Natural killer cell (primary cell): ENCODE measurements around the gene KCNE4. TPM values are rescaled to one million over a fixed set of nuclear protein-coding genes. Genes with fewer than 3 reads are reported as not detected.

ENCODE experiments used
- ATAC-seq, 3 donors: fragments of 150-1000 bp in 2 of 3; fragments of 200-7000 bp in 1 of 3; cut with Tn5 transposase; 1 replicate in 1 of 3; 2 replicates in 2 of 3; pipeline ENCODE4 v1.10.0; 2021; ENCODE audit warnings: mild to moderate bottlenecking in 2 of 3, moderate library complexity in 2 of 3
- DNase-seq, 2 donors: peaks; one replicate each; pipeline versions ENCODE4 v3.0.0 to v3.0.0-alpha.2; 2013 to 2021; ENCODE audit warnings: mixed read lengths in 1 of 2
- H3K27ac ChIP-seq: one replicate; pipeline ENCODE4 v1.5.1; 2013; ENCODE audit warnings: mild to moderate bottlenecking, low read length
- H3K27me3 ChIP-seq: one replicate; pipeline ENCODE4 v1.6.1; 2013; ENCODE audit warnings: low read length; ENCODE audit not compliant: control insufficient read depth, insufficient read depth
- H3K36me3 ChIP-seq: one replicate; pipeline ENCODE4 v1.6.1; 2013; ENCODE audit warnings: low read length; ENCODE audit not compliant: control insufficient read depth, insufficient read depth
- H3K4me1 ChIP-seq: one replicate; pipeline ENCODE4 v1.6.1; 2013; ENCODE audit warnings: low read length; ENCODE audit not compliant: control insufficient read depth, insufficient read depth
- H3K4me3 ChIP-seq: one replicate; pipeline ENCODE4 v1.5.1; 2013; ENCODE audit warnings: low read length
- H3K9me3 ChIP-seq: one replicate; pipeline ENCODE4 v1.6.1; 2013; ENCODE audit warnings: low read length; ENCODE audit not compliant: control insufficient read depth, insufficient read depth
- H3K27ac Mint-ChIP-seq, 2 donors: one replicate each; pipeline ENCODE4 v1.8.0; 2022; ENCODE audit warnings: mild to moderate bottlenecking in 2 of 2, mixed read lengths in 2 of 2, moderate library complexity in 1 of 2
- H3K27me3 Mint-ChIP-seq, 2 donors: one replicate each; pipeline ENCODE4 v1.8.0; 2022; ENCODE audit warnings: low read depth in 2 of 2, mixed read lengths in 2 of 2
- H3K36me3 Mint-ChIP-seq: one replicate; pipeline ENCODE4 v1.8.0; 2022; ENCODE audit warnings: mixed read lengths
- H3K4me1 Mint-ChIP-seq, 2 donors: one replicate each; pipeline ENCODE4 v1.8.0; 2022; ENCODE audit warnings: mixed read lengths in 2 of 2
- H3K4me3 Mint-ChIP-seq: one replicate; pipeline ENCODE4 v1.8.0; 2022; ENCODE audit warnings: mild to moderate bottlenecking, moderate library complexity, mixed read lengths
- H3K9me3 Mint-ChIP-seq, 2 donors: one replicate each; pipeline ENCODE4 v1.8.0; 2022; ENCODE audit warnings: mixed read lengths in 2 of 2
- CTCF ChIP-seq: fragments of 200-600 bp; IDR thresholded peaks from one replicate; pipeline ENCODE4 v1.8.0; 2022; ENCODE audit warnings: antibody characterized with exemption
- WGBS: methylation state at CpG from one replicate; pipeline ENCODE4 v1.1.7; 2013; ENCODE audit warnings: missing lambda C conversion rate; ENCODE audit not compliant: insufficient coverage; 5-methylcytosine and 5-hydroxymethylcytosine counted together
- intact Hi-C: fragments of 100-400 bp; cut with micrococcal nuclease; formaldehyde crosslinking; loops from one replicate; pipeline ENCODE4 v1.14.2; 2022
- total RNA-seq, 4 donors: library from RNA; stranded (reverse); fragments of 120-200 nt in 1 of 4; gene quantifications; one replicate each; pipeline versions ENCODE4 v1.2.3 to v1.2.4, GENCODE V29; 2013 to 2022

Gene KCNE4
- total RNA-seq, 3 donors from 2014 or later (not counting 1 experiment from before 2014, with no cell fraction given), result not detected

- intact Hi-C loops, result no loop called here
- Histone ChIP-seq H3K36me3 (no peaks in the 10 kb centered on the region), H3K27me3 (no peaks in the 10 kb centered on the region), H3K4me1 (no peaks in the 10 kb centered on the region), H3K9me3 (no peaks in the 10 kb centered on the region), H3K27ac (no peak overlapping the region), H3K4me3 (no peak overlapping the region)
- Mint-ChIP-seq H3K27me3 (peaks cover 0 to 3% of the 10 kb centered on the region in 2 donors), H3K9me3 (peaks cover 0 to 3% of the 10 kb centered on the region in 2 donors), H3K4me3 (no peak overlapping the region), H3K4me1 (no peaks in the 10 kb centered on the region), H3K36me3 (no peaks in the 10 kb centered on the region), H3K27ac (no peak overlapping the region)
- DNase-seq (no peak), ATAC-seq (no peak)
- WGBS, result 65% methylated on average over 4 of the region's 5 CpGs
- TF ChIP-seq CTCF, result no peak
Observed at GRCh38 chr2:223026357-223027110, 25.5 kb upstream of the KCNE4 start.

DNA sequence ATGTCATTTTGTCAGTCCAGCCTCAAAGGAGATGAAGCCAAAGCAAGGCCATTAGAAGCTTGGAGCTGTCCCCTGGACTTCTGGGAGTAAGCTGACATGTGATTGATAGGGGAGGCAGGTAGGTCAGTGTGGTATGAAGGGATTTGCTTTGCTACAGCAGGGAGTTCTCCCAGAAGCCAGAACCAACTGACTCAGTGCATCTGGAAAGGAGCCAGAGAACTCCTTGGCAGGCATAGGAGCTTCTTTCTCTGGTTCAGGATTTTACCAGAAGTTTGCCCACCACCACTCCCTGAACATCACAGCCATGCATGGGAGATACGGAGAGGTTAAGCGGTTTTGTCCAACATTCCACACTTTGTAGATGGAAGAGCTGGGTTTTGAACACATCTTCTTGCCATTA is 24.5 kb upstream of the KCNE4 start:
- Mint-ChIP-seq H3K27me3 (peaks cover 0 to 3% of the 10 kb centered on the region in 2 donors), H3K27ac (no peak overlapping the region), H3K36me3 (no peaks in the 10 kb centered on the region), H3K4me3 (no peak overlapping the region), H3K4me1 (no peaks in the 10 kb centered on the region), H3K9me3 (peaks cover 3 to 7% of the 10 kb centered on the region in 2 donors)
- no peaks in the 10 kb centered on the region for H3K4me1 ChIP-seq
- no peaks in the 10 kb centered on the region for H3K27me3 ChIP-seq
- 100% methylated on average over 2 of the region's 2 CpGs for WGBS
- H3K9me3 ChIP-seq, result no peaks in the 10 kb centered on the region
- H3K36me3 ChIP-seq, result no peaks in the 10 kb centered on the region
- TF ChIP-seq CTCF, result no peak
- no peak overlapping the region for H3K27ac ChIP-seq
- intact Hi-C loops, result no loop called here
- DNase-seq (no peak), ATAC-seq (no peak)
- no peak overlapping the region for H3K4me3 ChIP-seq

DNA sequence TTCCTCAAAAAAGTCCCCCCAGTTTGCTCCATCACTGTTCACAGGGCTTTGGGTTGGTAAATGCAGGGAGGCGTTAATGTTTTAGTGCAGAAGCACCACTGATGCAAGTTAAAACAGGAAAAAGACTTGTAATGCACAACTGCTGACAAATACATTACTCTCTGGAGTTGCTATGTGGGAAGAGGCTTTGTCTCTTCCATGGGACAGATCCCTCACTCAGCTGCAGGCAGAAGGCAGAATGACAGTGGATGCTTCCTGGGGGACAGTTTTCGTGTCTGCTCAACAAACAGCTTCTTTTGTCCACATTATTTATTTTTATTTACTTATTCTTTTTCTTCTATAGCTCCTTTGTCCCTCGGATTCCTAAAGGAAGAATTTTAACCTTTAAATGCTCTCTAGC is 22.7 kb upstream of the KCNE4 start:
- 80% methylated on average over 3 of the region's 3 CpGs for WGBS
- intact Hi-C loops, result no loop called here
- no peak for TF ChIP-seq CTCF
- Mint-ChIP-seq H3K4me1 (no peaks in the 10 kb centered on the region), H3K27ac (no peak overlapping the region), H3K27me3 (peaks cover 0 to 3% of the 10 kb centered on the region in 2 donors), H3K4me3 (no peak overlapping the region), H3K36me3 (no peaks in the 10 kb centered on the region), H3K9me3 (peaks cover 3 to 4% of the 10 kb centered on the region in 2 donors)
- Histone ChIP-seq H3K27ac (no peak overlapping the region), H3K4me1 (no peaks in the 10 kb centered on the region), H3K9me3 (no peaks in the 10 kb centered on the region), H3K27me3 (no peaks in the 10 kb centered on the region), H3K36me3 (no peaks in the 10 kb centered on the region), H3K4me3 (no peak overlapping the region)
- DNase-seq (no peak), ATAC-seq (no peak)
